ENCODE data around the gene HSP90AB1. TPM values are rescaled to one million over a fixed set of nuclear protein-coding genes. Genes with fewer than 3 reads are reported as not detected.
A peak's percentile ranks its signal among the peaks of the same experiment; 100 is the strongest.

HSP90AB1 gene
- total RNA-seq, 1 donor from 2014 or later = 509 TPM

DNA sequence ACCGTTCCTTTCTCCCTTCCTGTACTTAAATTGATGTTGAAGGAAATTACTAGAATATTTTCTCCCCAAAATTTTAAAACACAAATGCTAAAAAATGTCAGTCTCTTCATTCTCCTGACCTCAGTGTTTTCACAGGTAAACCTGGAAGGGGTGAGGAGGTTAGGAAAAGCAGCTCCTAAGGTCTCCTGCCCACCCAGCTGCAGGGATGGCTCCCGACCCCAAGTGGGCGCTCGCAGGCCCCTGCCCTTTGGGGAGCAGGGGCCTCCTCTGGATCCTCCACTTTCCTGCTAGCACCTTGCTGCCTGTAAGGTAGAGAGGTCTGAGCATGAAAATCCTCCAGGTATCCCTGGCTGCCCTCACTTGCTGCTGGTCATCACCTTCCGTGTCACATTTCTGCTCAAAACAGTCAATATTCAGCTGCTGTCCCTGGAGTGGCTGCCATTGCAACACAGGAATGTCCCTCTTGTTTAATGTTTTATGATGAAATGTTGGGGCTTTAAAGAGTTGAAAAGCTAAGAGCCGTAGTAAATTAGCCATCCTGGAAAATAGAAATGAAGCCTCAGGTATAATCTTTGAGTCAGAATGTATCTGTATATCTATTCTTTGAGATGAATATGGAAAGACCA is 10.9 kb upstream of the HSP90AB1 start:
- H3K27ac Mint-ChIP-seq (ENCODE audit: unreplicated experiment) = peak overlapping the region; percentile 38
- no peaks in the 10 kb centered on the region for H3K9me3 Mint-ChIP-seq (ENCODE audit: unreplicated experiment)
- peaks cover 56% of the 10 kb centered on the region for H3K4me1 Mint-ChIP-seq (ENCODE audit: unreplicated experiment)
- no peak overlapping the region for H3K4me3 Mint-ChIP-seq (ENCODE audit: unreplicated experiment)
- TF ChIP-seq, protein P1, sequence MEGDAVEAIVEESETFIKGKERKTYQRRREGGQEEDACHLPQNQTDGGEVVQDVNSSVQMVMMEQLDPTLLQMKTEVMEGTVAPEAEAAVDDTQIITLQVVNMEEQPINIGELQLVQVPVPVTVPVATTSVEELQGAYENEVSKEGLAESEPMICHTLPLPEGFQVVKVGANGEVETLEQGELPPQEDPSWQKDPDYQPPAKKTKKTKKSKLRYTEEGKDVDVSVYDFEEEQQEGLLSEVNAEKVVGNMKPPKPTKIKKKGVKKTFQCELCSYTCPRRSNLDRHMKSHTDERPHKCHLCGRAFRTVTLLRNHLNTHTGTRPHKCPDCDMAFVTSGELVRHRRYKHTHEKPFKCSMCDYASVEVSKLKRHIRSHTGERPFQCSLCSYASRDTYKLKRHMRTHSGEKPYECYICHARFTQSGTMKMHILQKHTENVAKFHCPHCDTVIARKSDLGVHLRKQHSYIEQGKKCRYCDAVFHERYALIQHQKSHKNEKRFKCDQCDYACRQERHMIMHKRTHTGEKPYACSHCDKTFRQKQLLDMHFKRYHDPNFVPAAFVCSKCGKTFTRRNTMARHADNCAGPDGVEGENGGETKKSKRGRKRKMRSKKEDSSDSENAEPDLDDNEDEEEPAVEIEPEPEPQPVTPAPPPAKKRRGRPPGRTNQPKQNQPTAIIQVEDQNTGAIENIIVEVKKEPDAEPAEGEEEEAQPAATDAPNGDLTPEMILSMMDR (IDR thresholded peaks at IDR 0.05) = no peak
- peaks cover 26% of the 10 kb centered on the region for H3K36me3 Mint-ChIP-seq (ENCODE audit: unreplicated experiment)
- H3K27me3 Mint-ChIP-seq (ENCODE audit: unreplicated experiment) = no peaks in the 10 kb centered on the region
- no peak for DNase-seq (ENCODE audit: extremely low spot score, unreplicated experiment)

DNA sequence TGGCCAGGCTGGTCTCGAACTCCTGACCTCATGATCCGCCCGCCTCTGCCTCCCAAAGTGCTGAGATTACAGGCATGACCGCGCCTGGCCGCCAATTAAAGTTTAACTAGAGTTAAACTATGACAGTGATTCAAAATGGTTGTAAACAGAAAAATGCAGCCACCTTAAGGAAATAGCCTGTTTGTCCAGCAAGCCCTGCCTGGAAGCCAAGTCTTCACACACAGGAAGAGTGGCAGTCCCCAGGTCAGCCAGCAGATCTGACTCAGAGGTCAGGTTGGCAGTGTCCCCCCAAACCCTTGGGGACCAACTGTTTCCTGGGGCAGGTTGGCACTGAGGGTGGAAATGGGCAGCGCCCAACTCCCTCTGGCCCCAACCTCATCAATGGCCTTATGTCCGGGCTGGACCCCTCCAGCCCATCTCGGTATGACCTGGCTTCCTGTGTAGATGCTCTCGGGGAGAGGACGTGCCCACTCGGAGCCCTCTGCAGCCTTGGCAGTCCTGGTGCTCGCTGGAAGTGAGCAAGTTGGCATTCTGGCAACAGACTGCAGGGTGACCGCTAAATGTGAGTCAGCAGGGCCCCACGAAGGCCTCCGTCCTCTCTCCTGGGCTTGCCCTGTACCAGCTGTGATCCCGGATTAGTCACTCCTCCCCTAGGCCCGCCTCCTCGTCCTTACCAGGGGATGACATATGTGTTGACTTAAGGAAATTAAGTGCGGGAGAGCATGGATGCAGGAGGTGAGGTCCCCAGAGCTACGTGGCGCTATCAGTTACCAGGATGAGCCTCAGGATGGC is 9.7 kb upstream of the HSP90AB1 start:
- H3K36me3 Mint-ChIP-seq (ENCODE audit: unreplicated experiment) = peaks cover 19% of the 10 kb centered on the region
- no peaks in the 10 kb centered on the region for H3K9me3 Mint-ChIP-seq (ENCODE audit: unreplicated experiment)
- H3K4me3 Mint-ChIP-seq (ENCODE audit: unreplicated experiment) = peak overlapping the region; percentile 86
- no peaks in the 10 kb centered on the region for H3K27me3 Mint-ChIP-seq (ENCODE audit: unreplicated experiment)
- TF ChIP-seq, protein P1 (IDR thresholded peaks at IDR 0.05) = no peak
- peaks cover 53% of the 10 kb centered on the region for H3K4me1 Mint-ChIP-seq (ENCODE audit: unreplicated experiment)
- H3K27ac Mint-ChIP-seq (ENCODE audit: unreplicated experiment) = peak overlapping the region; percentile 97
- DNase-seq (ENCODE audit: extremely low spot score, unreplicated experiment) = peak; percentile 95

DNA sequence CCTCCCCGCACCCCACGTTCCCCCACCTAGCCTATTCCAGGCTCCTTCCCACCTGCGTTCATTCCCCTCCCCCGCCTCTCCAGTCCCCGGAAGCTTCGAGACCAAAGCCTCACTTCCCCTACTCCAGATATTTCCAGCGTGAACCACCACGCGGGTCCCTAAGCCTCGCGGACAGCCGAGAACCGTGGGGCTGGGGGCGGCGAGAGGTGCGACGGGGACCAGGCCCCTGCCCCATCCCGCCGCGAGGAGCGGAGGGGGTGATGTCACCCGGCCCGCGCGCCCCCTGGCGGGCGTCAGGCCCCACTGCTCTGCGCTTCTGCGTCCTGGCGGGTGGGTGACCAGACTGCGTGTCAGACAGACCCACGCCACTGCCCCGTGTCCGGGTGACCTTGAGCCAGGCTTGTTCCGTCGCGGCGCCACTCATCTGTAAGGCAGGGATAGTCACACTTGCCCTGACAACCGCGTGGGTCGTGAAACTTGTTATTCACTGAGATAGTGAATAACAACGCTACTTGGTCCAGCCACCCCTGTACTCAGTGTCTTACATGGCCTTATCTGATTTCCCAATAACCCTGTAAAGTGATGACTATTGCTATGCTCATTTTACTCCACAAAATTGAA is 9.0 kb upstream of the HSP90AB1 start:
- no peaks in the 10 kb centered on the region for H3K27me3 Mint-ChIP-seq (ENCODE audit: unreplicated experiment)
- TF ChIP-seq, protein P1 (IDR thresholded peaks at IDR 0.05) = peak; percentile 98
- H3K4me1 Mint-ChIP-seq (ENCODE audit: unreplicated experiment) = peaks cover 48% of the 10 kb centered on the region
- no peaks in the 10 kb centered on the region for H3K9me3 Mint-ChIP-seq (ENCODE audit: unreplicated experiment)
- DNase-seq (ENCODE audit: extremely low spot score, unreplicated experiment) = peak; percentile 95
- H3K27ac Mint-ChIP-seq (ENCODE audit: unreplicated experiment) = peak overlapping the region; percentile 97
- peaks cover 13% of the 10 kb centered on the region for H3K36me3 Mint-ChIP-seq (ENCODE audit: unreplicated experiment)
- H3K4me3 Mint-ChIP-seq (ENCODE audit: unreplicated experiment) = peak overlapping the region; percentile 86

DNA sequence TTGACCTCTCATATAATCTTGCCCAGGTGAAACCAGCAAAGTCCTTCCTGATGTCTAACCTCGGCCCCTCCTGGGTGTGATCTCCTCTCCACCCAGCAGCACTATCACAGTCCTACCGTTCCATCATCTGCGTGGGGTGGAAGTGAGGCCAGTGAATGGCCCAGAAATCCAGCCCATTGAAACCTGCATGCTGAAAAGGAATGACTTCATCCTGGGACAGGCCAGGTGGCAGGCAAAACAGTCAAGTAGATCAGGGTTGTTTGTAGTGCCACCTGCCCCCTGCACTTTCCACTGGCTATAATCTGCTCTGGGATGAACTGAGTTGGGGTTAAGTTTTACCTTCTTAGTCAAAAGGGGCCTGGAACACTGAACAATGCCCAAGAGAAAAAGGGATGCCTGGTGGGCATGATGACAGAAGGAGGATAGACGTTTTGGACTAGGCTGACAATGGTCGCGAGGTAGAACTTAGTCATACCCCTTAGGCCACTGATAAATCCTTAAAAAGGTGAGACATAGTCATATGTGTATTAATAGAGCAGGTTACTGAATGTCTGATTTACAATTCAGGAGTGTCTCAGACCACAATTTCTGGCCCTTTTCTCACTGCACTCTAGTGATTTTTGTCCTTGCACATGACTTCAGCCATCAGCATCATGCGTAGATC is 8.1 kb upstream of the HSP90AB1 start:
- H3K27ac Mint-ChIP-seq (ENCODE audit: unreplicated experiment) = peak overlapping the region; percentile 97
- H3K4me1 Mint-ChIP-seq (ENCODE audit: unreplicated experiment) = peaks cover 43% of the 10 kb centered on the region
- TF ChIP-seq, protein P1 (IDR thresholded peaks at IDR 0.05) = no peak
- no peaks in the 10 kb centered on the region for H3K27me3 Mint-ChIP-seq (ENCODE audit: unreplicated experiment)
- H3K4me3 Mint-ChIP-seq (ENCODE audit: unreplicated experiment) = peak overlapping the region; percentile 86
- DNase-seq (ENCODE audit: extremely low spot score, unreplicated experiment) = no peak
- H3K36me3 Mint-ChIP-seq (ENCODE audit: unreplicated experiment) = peaks cover 7% of the 10 kb centered on the region
- H3K9me3 Mint-ChIP-seq (ENCODE audit: unreplicated experiment) = no peaks in the 10 kb centered on the region

All from osteocyte (in vitro differentiated cells).